Adrenal gland (tissue), 12 donors: Measurements from ENCODE around the gene BCOR. TPM values are rescaled to one million over a fixed set of nuclear protein-coding genes. Genes with fewer than 3 reads are reported as not detected.

ENCODE experiments used
- DNase-seq, 7 donors: peaks; one replicate each; pipeline ENCODE4 v3.0.0-alpha.2; 2019 to 2020
- H3K27ac ChIP-seq, 5 donors: fragments of 200-600 bp; sonication (generic) in 4 of 5; 1 replicate in 3 of 5; 2 replicates in 2 of 5; pipeline versions ENCODE4 v1.5.1 to v1.8.0; 2016 to 2020; ENCODE audit warnings: mild to moderate bottlenecking in 1 of 5
- H3K27me3 ChIP-seq: fragments of 200-600 bp; 2 replicates; pipeline ENCODE4 v1.8.0; 2021
- H3K36me3 ChIP-seq, 2 donors: fragments of 200-600 bp; replicated peaks in 1 of 2; 1 replicate in 1 of 2; 2 replicates in 1 of 2; pipeline versions ENCODE4 v1.5.1 to v1.8.0; 2018 to 2022
- H3K4me1 ChIP-seq, 2 donors: fragments of 200-600 bp; replicated peaks in 1 of 2; 1 replicate in 1 of 2; 2 replicates in 1 of 2; pipeline versions ENCODE4 v1.5.1 to v1.8.0; 2018 to 2021
- H3K4me3 ChIP-seq, 4 donors: fragments of 200-600 bp; sonication (generic) in 3 of 4; one replicate each; pipeline ENCODE4 v1.5.1; 2016 to 2018
- H3K9me3 ChIP-seq, 3 donors: fragments of 200-600 bp; sonication (generic) in 1 of 3; replicated peaks in 1 of 3; 1 replicate in 2 of 3; 2 replicates in 1 of 3; pipeline versions ENCODE4 v1.5.1 to v1.8.0; 2016 to 2021
- POLR2A ChIP-seq, 2 donors: fragments of 450-650 bp; IDR thresholded peaks; one replicate each; pipeline ENCODE4 v1.6.1; 2017; ENCODE audit warnings: antibody characterized with exemption in 2 of 2, mild to moderate bottlenecking in 2 of 2, moderate library complexity in 1 of 2
- WGBS, 4 donors: extraction: QIAGEN DNeasy Blood & Tissue Kit in 2 of 4; methylation state at CpG; one replicate each; pipeline versions ENCODE4 v1.1.5 to v1.1.7; 2013 to 2017; 5-methylcytosine and 5-hydroxymethylcytosine counted together
- intact Hi-C, 2 donors: fragments of 100-400 bp; cut with DNase I; formaldehyde crosslinking; loops; one replicate each; pipeline versions ENCODE4 v1.14.1 to v1.15.0; 2022 to 2023
- polyA plus RNA-seq, 3 donors: library from polyadenylated mRNA; stranded (reverse); fragments of 200-250 nt in 2 of 3; fragments of 350-450 nt in 1 of 3; fragmentation: Illumina TruSeq in 1 of 3; extraction: RNeasy Lipid Tissue Mini Kit (QIAGEN cat#74804) in 1 of 3; gene quantifications; one replicate each; pipeline ENCODE4 v1.2.3, GENCODE V29; 2013 to 2014
- total RNA-seq, 9 donors: library from RNA; depleted of rRNA in 4 of 9; stranded (reverse); fragments of >200 nt in 4 of 9; fragments of 120-200 nt in 1 of 9; fragmentation: NEBNext Ultra II Directional in 1 of 9; extraction: Animal tissue kit (Norgen Biotek cat#: 25700) in 1 of 9; gene quantifications; one replicate each; pipeline versions ENCODE4 v1.1.0 to v1.2.4, GENCODE V29; 2013 to 2023
- TF ChIP-seq, protein P1 (sequence below), 6 experiments: fragments of 450-650 bp in 4 of 6; fragments of 200-600 bp in 2 of 6; sonication (generic) in 1 of 6; IDR thresholded peaks; 1 replicate in 5 of 6; 2 replicates in 1 of 6; pipeline versions ENCODE4 v1.5.1 to v1.8.0; 2016 to 2021; ENCODE audit warnings: antibody characterized with exemption in 6 of 6, mild to moderate bottlenecking in 2 of 6, moderate library complexity in 1 of 6
- donor health status: healthy with polysubstance abuse.
- donor health status: Bipolar disorder and iron deficiency.
- donor health status: DM: yes; HTN: yes; CAD: no.
- donor health status: DM: no; HTN: no; CAD: no.
- donor health status: DM: no; HTN: no; CAD: no.
- donor health status: DM: yes; HTN: yes; CAD: no.

Gene BCOR
- total and polyA plus RNA-seq, 12 donors: 13.7 to 42.9 (median 29.0) TPM

DNA sequence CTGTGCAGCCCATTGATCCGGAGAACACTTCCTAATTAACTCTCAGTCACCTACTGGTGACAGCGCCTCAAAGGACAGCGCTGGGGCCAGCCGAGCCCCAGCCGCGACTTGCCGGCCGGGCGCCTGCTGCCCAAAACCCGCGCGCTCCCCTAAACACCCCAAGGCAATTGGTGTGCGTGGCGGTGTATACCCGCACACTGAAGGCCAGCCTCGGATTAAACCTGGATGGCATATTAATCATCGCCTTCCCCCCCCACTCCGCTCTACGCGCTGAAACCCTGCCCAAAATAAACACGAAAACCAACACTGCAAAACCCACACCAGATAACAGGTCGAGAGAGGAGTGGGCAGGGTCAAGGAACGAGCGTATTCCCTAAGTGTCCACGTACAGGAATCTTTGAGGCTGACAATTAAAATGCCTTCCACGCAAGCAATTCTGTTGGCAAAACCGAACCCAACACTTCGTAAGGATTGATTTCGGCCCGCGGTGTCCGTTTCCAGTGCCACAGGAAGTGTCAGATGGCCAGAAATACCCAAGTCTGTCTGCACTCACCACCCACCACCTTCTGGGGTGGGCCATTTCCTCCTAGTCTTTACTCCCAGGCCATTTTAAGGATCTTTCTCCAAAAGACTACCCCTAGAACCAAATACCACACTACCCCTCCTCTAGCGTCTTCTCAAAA is 2.7 kb downstream of the BCOR start:
- 0 to 17% (median 4%) methylated on average over 2 to 33 of the region's 33 CpGs for WGBS, 4 donors
- H3K4me1 ChIP-seq: peaks cover 11 to 23% of the 10 kb centered on the region in 2 donors
- no peak for TF ChIP-seq POLR2A (IDR thresholded peaks at IDR 0.05)
- TF ChIP-seq, protein P1, sequence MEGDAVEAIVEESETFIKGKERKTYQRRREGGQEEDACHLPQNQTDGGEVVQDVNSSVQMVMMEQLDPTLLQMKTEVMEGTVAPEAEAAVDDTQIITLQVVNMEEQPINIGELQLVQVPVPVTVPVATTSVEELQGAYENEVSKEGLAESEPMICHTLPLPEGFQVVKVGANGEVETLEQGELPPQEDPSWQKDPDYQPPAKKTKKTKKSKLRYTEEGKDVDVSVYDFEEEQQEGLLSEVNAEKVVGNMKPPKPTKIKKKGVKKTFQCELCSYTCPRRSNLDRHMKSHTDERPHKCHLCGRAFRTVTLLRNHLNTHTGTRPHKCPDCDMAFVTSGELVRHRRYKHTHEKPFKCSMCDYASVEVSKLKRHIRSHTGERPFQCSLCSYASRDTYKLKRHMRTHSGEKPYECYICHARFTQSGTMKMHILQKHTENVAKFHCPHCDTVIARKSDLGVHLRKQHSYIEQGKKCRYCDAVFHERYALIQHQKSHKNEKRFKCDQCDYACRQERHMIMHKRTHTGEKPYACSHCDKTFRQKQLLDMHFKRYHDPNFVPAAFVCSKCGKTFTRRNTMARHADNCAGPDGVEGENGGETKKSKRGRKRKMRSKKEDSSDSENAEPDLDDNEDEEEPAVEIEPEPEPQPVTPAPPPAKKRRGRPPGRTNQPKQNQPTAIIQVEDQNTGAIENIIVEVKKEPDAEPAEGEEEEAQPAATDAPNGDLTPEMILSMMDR (IDR thresholded peaks at IDR 0.05): no peak
- H3K27me3 ChIP-seq: peaks cover 36% of the 10 kb centered on the region
- intact Hi-C loops: loop anchor here in 1 of 2 donors (10.0 kb wide), 1 partner anchor 80 kb away; no protein-coding TSS in a partner anchor
- no peaks in the 10 kb centered on the region for H3K36me3 ChIP-seq
- DNase-seq: peak in 1 of 7 donors; percentile 21
- H3K9me3 ChIP-seq: no peaks in the 10 kb centered on the region
- peak overlapping the region in 4 of 5 donors; percentile 64 to 88 (median 82) for H3K27ac ChIP-seq
- H3K4me3 ChIP-seq: peak overlapping the region in 2 of 4 donors; percentile 20 to 57

DNA sequence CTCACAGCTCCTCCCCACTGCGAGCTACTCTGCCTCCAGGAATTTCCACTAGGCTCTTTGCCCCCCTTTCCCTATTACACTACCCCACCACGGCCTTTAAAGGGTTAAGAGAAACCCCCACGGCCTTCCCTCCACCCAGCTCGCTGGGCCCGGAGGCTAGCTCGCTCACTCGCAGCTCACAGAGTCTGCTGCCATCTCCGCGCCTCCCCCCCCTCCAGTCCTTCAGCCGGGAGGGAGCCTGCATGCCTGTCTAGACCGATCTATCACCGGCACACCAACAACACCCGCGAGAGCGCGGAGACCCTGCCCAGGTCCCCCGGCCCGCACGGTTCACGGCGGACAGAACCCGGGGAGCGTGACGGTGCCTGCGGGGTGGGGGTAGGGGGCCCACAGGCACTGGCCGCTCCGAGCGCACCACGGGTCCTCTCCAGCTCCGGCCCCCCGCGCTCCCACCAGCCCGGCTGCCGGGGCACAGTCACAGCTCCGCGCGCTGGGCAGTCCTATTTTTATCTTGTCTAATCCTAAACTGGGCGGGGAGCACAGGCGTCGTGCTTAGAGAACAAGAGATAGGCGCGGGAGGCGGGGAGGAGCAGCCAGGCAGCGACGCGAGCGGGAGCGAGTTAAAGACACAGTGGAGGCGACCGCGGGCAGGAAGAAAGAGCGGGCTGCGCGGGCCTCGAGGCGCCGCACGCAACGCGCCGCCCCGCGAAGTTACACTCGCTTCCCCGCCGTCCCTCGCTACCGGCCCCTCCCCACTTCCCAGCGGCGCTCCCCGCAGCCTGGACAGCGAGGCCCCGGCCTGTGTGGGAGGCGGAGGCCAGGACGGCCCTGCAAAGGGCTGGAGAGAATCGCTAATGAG is 3.5 kb downstream of the BCOR start:
- DNase-seq: peak; percentile 53 to 86 (median 80)
- 0 to 7% (median 3%) methylated on average over 13 to 75 of the region's 76 CpGs for WGBS, 4 donors
- H3K36me3 ChIP-seq: no peaks in the 10 kb centered on the region
- intact Hi-C loops: loop anchor here in 1 of 2 donors (10.0 kb wide), 1 partner anchor 79 kb away; no protein-coding TSS in a partner anchor
- H3K27me3 ChIP-seq: peaks cover 36% of the 10 kb centered on the region
- H3K9me3 ChIP-seq: no peaks in the 10 kb centered on the region
- H3K4me1 ChIP-seq: peaks cover 3 to 24% of the 10 kb centered on the region in 2 donors
- peak overlapping the region in 4 of 5 donors; percentile 40 to 88 (median 70) for H3K27ac ChIP-seq
- peak overlapping the region in 2 of 4 donors; percentile 20 to 57 for H3K4me3 ChIP-seq
- TF ChIP-seq POLR2A (IDR thresholded peaks at IDR 0.05): peak in 1 of 2 donors; percentile 78
- TF ChIP-seq, protein P1 (IDR thresholded peaks at IDR 0.05): no peak

- intact Hi-C loops: loop anchor here in 1 of 2 donors (10.0 kb wide), 1 partner anchor 79 kb away; no protein-coding TSS in a partner anchor
- Histone ChIP-seq H3K4me3 (peak overlapping the region in 1 of 4 donors; percentile 57), H3K27ac (peak overlapping the region in 1 of 5 donors; percentile 85), H3K4me1 (peaks cover 0 to 28% of the 10 kb centered on the region in 2 donors), H3K27me3 (peaks cover 36% of the 10 kb centered on the region), H3K9me3 (no peaks in the 10 kb centered on the region), H3K36me3 (no peaks in the 10 kb centered on the region)
- TF ChIP-seq POLR2A (IDR thresholded peaks at IDR 0.05): no peak
- TF ChIP-seq, protein P1 (IDR thresholded peaks at IDR 0.05): no peak
- DNase-seq: no peak
- WGBS, 4 donors: 25 to 71% (median 45%) methylated on average over 3 to 10 of the region's 10 CpGs
Measured at GRCh38 chrX:40093586-40093985, 4.2 kb downstream of the BCOR start.
